ENCODE measurements around the gene KRT15.

Gene KRT15

DNA sequence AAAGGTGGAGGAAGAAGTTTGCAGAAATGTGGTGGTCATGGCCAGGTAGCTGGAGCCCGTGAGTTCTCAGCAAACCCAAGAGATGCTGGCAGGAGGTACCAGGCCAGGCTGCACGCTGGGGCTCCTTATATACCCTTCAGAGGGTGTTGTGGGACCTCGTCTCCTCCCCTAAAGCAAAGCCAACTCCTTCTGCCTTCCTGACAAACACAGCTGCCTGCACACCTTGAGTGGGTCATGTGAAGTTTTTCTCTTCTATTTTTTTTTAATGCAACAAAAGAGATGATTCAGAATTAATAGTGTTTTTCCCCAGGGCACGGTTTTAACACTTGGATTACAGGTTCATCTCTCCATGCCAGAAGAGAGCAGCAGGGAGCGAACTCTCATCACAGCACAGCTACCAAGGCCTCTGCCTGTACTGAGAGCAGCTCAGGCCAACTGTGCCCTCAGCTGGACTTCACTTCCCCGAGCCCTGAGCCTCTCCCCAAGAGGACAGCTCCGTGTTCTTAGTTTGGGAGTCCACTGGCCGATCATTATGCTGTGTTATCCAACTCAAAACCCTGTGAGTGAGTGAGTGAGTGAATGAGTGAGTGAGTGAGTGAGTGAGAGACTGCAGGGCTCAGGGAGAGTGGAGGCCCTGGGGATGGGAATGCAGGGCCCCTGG is at the start of gene KRT15:
TSS of gene KRT15 (minus strand) at position 102 of the 661 bp plus-strand sequence. CDS start at position 39, 63 bp downstream.
- no peak within 1 kb of the TSS for H3K4me3 ChIP-seq (ENCODE audit: low read length)
- TF ChIP-seq ZNF274 (IDR thresholded peaks at IDR 0.05; ENCODE audit: low read depth, low read length) = no peak

DNA sequence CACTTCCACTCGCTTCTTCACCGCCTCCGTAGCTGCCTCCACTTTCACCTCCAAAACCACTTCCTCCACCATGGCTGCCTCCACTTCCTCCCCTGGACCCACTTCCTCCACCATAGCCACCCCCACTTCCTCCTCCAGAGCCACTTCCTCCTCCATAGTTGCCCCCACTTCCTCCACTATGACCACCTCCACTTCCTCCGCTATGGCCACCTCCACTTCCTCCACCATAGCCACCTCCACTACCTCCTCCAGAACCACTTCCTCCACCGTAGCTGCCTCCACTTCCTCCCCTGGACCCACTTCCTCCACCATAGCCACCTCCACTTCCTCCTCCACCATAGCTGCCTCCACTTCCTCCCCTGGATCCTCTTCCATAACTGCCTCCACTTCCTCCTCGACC is 48.6 kb upstream of the KRT15 start:
- no peak overlapping the region for H3K4me3 ChIP-seq (ENCODE audit: low read length)
- no peak for TF ChIP-seq ZNF274 (IDR thresholded peaks at IDR 0.05; ENCODE audit: low read depth, low read length)

DNA sequence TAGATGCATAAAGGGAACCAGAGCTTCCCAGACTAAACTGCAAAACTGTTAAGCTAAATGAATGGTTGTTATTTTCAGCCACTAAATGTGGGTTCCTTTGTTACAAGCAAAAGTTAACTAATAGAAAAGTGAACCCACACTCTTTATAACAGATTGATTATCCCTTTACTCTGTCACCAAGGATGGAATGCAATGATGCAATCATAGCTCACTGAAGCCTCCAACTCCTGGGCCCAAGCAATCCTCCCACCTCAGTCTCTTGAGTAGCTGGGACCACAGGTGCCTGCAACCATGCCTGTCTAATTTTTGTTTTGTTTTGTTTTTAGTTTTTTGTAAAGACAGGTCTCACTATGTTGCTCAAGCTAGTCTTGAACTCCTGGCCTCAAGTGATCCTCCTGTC is 46.6 kb upstream of the KRT15 start:
- no peak overlapping the region for H3K4me3 ChIP-seq (ENCODE audit: low read length)

DNA sequence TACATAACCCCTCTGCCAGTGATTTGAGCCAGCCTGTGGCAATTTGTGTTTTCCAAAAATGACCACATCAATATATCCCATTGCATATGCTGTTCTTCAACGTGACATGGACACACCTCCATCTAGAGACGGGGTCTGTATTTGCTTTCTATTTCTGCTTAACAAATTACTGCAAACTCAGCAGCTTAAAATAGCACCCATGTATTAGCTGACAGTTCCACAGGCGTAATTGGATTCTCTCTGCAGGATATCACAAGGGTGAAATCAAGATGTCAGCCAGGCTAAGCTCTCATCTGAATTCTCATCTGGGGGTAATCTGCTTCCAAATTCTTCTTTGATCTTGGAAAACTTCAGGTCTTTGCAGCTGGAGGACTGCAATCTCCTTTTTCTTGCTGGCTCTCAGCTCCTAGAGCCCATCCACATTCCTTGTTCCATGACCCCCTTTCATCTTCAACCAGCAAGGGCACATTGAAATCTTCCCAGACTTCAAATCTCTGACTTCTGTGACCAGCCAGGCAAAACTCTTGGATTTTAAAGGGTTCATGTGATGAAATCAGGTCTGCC is 45.0 kb upstream of the KRT15 start:
- no peak for TF ChIP-seq ZNF274 (IDR thresholded peaks at IDR 0.05; ENCODE audit: low read depth, low read length)
- no peak overlapping the region for H3K4me3 ChIP-seq (ENCODE audit: low read length)

More for the DNA sequence above, 46.6 kb upstream of the KRT15 start:
- no peak for TF ChIP-seq ZNF274 (IDR thresholded peaks at IDR 0.05; ENCODE audit: low read depth, low read length)

DNA sequence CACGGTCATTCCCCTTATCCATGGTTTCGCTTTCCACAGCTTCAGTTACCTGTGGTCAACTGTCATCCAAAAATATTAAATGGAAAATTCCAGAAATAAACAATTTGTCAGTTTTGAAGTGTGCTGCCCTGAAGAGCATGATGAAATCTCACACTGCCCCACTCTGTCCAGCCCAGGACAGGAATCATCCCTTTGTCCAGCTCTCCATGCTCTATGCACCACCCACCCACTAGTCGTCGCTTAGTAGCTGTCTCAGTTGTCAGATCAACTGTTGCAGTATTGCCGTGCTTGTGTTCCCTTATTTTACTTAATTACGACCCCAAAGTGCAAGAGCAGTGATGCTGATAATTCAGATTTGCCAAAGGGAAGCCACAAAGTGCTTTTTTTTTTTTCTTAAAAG is 42.9 kb upstream of the KRT15 start:
- TF ChIP-seq ZNF274 (IDR thresholded peaks at IDR 0.05; ENCODE audit: low read depth, low read length) = no peak

DNA sequence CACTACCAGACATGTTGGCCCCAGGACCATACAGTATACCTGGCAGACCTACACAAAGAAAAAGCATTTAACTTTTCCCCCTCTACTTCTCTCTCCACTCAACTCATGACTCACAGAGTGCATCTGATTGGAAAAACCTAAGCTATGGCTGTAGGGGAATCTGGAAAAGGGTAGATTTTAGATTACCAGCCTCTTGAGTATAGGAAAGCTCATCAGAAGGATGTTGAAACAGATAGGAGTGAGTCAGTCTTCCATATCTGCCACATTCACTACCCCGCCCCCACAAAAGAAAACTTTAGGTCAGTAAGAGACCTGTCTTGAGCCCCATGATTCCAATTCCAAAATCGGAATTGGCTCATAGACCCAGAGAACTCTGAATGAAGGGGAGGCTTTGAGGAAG is 40.9 kb upstream of the KRT15 start:
- no peak overlapping the region for H3K4me3 ChIP-seq (ENCODE audit: low read length)
- no peak for TF ChIP-seq ZNF274 (IDR thresholded peaks at IDR 0.05; ENCODE audit: low read depth, low read length)

More for the DNA sequence above, 42.9 kb upstream of the KRT15 start:
- H3K4me3 ChIP-seq (ENCODE audit: low read length) = no peak overlapping the region

DNA sequence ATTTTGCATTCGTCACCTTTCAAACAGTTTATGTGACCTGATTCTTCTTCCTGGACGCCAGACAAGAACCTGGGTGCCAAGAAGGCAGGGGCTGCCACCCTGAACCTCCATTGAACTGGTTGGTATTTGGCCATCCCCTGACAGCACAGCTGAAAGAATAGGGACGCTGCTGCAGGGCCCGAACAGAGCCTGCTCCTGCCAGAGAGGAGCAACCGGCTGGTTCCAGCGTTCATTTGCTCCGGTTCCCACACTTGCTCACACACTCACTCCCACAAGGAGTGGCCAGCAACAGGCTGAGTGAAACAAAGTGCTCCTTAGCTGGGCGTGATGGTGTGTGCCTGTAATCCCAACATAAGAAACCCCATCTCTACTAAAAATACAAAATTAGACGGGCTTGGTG is 38.2 kb upstream of the KRT15 start:
- no peak for TF ChIP-seq ZNF274 (IDR thresholded peaks at IDR 0.05; ENCODE audit: low read depth, low read length)
- no peak overlapping the region for H3K4me3 ChIP-seq (ENCODE audit: low read length)

DNA sequence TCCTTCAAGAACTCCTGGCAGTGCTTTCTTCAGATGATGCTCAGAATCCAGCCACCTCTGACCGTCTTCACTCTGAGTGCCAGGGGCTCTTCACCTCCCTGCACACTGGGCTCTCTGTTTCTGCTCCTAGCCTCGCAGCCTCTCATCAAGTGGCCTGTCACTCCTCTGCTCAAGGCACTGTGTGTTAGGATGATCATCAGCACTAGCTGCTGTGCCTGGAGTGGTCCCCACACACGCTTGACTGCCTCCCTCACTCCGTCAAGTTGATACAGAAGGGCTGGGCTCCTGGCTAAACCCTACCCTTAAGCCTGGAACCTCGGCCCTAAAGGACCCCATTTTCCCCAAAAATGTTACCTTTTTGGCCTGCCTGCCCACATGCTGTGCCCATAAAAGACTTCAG is 37.6 kb upstream of the KRT15 start:
- TF ChIP-seq ZNF274 (IDR thresholded peaks at IDR 0.05; ENCODE audit: low read depth, low read length) = no peak
- H3K4me3 ChIP-seq (ENCODE audit: low read length) = no peak overlapping the region

DNA sequence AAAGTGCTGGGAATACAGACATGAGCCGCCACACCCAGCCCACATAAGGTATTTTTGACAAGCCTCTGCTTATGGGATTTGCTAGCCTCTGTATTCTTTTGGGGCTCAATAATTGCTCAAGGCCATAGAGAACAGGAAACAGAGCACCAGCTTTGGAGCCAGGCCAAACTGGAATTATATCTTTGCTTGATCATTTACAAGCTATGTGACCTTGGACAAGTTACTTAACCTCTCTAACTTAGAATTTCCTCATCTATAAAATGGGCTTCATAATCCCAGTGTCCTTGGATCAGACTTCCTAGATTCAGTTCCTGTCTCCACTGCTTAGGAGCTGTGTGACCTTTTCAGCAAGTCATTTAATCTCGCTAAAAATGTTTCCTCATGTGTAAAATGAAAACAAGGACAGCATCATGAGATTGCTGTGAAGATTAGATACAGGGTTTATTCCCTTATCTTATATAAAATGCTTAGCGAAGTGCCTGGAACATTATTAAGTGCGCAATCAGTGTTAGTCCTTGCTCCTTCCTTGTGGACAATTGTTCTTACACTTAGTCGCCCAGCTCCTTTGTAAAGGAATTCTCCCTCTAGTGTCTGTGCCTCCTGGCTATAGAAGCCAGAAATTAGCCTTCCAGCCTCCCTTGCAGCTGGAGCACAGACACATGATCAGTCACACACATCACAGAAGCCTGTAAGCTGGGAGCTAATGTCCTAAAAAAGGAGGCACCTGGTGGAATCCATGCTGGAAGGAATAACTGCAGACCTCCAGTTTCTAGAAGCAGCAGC is 36.6 kb upstream of the KRT15 start:
- no peak for TF ChIP-seq ZNF274 (IDR thresholded peaks at IDR 0.05; ENCODE audit: low read depth, low read length)
- no peak overlapping the region for H3K4me3 ChIP-seq (ENCODE audit: low read length)

DNA sequence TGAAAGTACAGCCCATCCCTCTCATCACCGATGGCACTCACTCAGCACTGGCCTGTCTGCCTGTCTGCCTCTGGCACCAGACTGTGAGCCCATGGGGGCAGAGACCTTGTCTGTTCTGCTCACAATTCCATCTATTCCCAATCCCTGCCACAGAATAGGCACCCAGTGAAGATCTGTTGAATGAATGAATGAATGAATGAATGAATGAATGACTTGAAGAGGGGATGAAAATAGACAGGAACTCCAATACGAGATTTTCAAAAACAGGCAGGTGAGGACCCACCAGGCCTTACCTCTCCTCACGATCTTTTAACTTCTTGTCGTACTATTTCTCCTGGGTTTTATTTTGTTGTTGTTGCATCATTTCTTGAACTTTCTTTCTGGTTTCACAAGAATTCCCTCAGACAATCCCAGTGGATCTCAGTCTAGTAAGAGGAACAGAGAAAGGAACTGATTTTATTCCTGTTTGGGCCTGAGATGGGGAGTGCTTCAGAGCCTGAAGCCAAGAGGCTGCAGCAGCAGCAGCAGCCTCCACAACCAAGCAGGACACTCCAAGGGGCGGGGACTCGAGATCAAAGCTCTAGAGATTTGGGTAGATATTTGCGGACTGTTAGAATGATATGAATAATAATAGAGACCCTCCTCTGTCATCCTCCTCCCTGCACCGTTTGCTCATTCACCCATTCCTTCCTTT is 35.4 kb upstream of the KRT15 start:
- TF ChIP-seq ZNF274 (IDR thresholded peaks at IDR 0.05; ENCODE audit: low read depth, low read length) = no peak
- H3K4me3 ChIP-seq (ENCODE audit: low read length) = no peak overlapping the region

DNA sequence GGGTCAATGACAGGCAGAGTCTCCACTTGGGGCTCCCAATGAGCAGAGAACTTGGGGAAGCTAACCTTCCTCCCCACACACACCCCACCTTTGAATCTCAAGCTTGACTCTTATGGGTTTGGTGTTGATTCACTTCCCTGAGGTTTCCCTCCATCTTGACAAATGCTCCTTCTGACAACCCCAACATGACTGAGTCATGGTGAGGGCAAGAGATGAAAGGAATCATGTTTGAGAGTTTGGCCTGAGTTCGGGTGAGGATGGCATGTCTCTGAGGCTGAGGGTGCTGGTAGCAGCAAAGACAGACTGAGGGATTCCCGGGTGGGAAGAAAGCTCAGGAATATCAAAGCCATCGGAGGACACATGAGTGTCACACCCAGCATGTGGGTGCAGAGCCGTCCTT is 34.5 kb upstream of the KRT15 start:
- H3K4me3 ChIP-seq (ENCODE audit: low read length) = no peak overlapping the region
- no peak for TF ChIP-seq ZNF274 (IDR thresholded peaks at IDR 0.05; ENCODE audit: low read depth, low read length)

DNA sequence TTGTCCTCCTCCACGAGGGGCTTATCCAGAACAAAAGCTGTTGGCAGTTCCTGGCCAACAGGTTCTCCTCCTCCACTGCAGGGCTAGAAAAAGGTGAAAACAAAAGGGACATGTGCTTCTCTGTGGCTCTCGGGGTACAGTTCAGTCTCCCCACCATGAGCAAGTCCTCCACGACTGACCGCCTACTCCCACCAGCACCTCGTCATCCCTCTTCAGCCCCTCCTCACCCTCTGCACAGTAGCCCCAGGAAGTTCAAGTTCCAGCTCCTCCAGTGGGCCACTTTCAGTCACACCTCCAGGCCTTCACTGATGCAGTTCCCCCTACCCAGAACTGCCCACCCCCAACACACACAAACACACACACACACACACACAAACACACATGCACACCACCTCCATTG is 33.8 kb upstream of the KRT15 start:
- no peak overlapping the region for H3K4me3 ChIP-seq (ENCODE audit: low read length)
- TF ChIP-seq ZNF274 (IDR thresholded peaks at IDR 0.05; ENCODE audit: low read depth, low read length) = no peak

DNA sequence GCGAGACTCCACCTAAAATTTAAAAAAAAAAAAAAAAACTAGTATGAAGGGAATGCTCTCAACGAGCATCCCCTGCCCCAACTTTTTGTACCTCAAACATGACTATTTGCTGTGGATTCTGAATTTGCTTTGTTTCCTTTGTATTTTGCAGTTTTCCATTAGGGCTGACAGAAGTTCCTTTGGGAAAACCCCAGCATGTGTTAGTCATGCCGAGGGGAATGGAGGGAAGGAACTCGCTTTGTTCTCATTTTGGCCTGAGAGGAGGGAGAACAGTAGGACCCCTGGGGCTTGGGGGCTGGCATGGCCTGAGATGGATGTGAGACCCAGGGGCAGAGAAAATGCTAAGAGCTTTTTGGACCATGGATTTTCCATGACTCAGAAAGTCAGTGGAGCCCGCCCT is 32.7 kb upstream of the KRT15 start:
- TF ChIP-seq ZNF274 (IDR thresholded peaks at IDR 0.05; ENCODE audit: low read depth, low read length) = no peak
- no peak overlapping the region for H3K4me3 ChIP-seq (ENCODE audit: low read length)

DNA sequence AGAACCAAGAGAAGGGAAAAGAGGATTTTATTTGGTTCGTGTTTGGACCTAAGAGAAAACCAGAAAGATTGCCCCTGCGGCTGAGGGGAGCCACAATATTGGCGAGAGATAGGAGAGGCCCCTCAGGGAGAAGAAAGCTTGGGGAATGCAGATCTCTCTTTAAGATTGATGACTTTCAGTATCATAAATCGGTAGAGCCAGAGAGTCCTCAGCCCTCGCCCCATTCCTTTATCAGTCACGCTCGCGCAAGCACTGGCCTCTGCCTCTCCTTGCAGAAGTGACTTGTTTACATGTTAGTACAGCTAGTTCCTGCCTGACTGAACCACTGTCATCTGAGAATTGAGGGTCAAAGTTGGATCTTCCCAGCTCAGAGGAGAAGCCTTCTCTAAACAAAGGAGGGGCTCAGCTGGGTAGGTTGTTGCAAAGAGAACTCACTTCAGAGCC is 30.9 kb upstream of the KRT15 start:
- TF ChIP-seq ZNF274 (IDR thresholded peaks at IDR 0.05; ENCODE audit: low read depth, low read length) = no peak
- no peak overlapping the region for H3K4me3 ChIP-seq (ENCODE audit: low read length)
